ENCODE results near the gene GRID1. TPM values are rescaled to one million over a fixed set of nuclear protein-coding genes. Genes with fewer than 3 reads are reported as not detected.

The GRID1 gene
- total RNA-seq, 4 donors from 2014 or later = 0.40 to 1.9 (median 1.00) TPM

DNA sequence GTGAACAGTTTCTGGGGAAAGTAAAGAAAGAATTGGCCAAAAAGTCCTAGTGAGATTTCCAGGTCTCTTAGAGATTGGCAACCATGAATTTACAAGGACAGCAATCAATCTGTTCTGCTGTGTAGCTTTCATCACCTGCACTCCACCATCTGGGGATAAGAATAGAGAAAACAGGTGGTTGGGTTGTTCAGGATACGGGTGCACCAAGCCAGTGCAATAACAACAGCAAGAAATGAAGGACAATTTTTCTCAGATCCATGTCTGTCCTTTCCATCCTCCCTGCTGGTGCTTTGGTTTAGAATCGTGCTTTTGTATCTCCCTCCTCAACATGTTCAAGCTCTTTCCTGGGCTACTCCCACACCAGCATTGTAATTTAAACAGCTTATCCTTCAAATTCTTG, 787.7 kb downstream of the GRID1 start:
- no peaks in the 10 kb centered on the region for H3K36me3 ChIP-seq
- in situ Hi-C loops (cut with MboI; ENCODE audit: low pct_ligation_motif_present in 1 of 4, low pct_unique_long_range_greater_than_20kb in 1 of 4, low sequenced_read_pairs in 3 of 4) = no loop called here
- H3K9me3 ChIP-seq = no peaks in the 10 kb centered on the region
- WGBS, 2 donors (ENCODE audit: low coverage in 1 of 2) = 43 to 59% methylated on average over 2 of the region's 2 CpGs
- H3K27me3 ChIP-seq = no peaks in the 10 kb centered on the region
- H3K27ac ChIP-seq = no peak overlapping the region
- no peak for DNase-seq
- H3K4me1 ChIP-seq = no peaks in the 10 kb centered on the region
- TF ChIP-seq EP300 (IDR thresholded peaks at IDR 0.05; ENCODE audit: low read depth) = no peak
- TF ChIP-seq, protein P1, sequence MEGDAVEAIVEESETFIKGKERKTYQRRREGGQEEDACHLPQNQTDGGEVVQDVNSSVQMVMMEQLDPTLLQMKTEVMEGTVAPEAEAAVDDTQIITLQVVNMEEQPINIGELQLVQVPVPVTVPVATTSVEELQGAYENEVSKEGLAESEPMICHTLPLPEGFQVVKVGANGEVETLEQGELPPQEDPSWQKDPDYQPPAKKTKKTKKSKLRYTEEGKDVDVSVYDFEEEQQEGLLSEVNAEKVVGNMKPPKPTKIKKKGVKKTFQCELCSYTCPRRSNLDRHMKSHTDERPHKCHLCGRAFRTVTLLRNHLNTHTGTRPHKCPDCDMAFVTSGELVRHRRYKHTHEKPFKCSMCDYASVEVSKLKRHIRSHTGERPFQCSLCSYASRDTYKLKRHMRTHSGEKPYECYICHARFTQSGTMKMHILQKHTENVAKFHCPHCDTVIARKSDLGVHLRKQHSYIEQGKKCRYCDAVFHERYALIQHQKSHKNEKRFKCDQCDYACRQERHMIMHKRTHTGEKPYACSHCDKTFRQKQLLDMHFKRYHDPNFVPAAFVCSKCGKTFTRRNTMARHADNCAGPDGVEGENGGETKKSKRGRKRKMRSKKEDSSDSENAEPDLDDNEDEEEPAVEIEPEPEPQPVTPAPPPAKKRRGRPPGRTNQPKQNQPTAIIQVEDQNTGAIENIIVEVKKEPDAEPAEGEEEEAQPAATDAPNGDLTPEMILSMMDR (IDR thresholded peaks at IDR 0.05) = no peak
- no peak for TF ChIP-seq POLR2A (IDR thresholded peaks at IDR 0.05)
- TF ChIP-seq POLR2AphosphoS5 (IDR thresholded peaks at IDR 0.05) = no peak
- H3K4me3 ChIP-seq = no peak overlapping the region
- intact Hi-C loops (cut with DNase I; ENCODE audit: low total_unique reads) = no loop called here

DNA sequence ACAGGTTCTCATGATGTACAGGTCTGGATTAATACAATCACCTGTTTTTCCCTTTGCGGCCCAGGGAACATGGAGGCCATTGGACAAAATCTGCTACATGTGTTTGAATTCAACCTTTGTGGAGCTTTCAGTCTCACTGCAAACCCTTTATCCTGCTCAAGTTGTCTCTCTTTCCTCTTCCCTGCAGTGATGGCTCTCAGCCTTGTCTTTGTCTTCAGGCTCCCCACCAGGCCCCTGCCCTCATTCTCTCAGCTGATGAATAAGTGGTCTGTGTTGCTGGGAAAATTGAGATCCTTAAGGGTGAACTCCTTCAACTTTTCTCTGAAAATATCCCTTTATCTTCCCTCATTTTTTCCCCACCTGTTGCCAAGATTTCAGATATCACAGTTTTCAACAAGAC, 791.2 kb downstream of the GRID1 start:
- no peak for TF ChIP-seq POLR2AphosphoS5 (IDR thresholded peaks at IDR 0.05)
- TF ChIP-seq EP300 (IDR thresholded peaks at IDR 0.05; ENCODE audit: low read depth) = no peak
- TF ChIP-seq, protein P1 (IDR thresholded peaks at IDR 0.05) = no peak
- no peak for TF ChIP-seq POLR2A (IDR thresholded peaks at IDR 0.05)
- 78 to 88% methylated on average over 1 of the region's 1 CpG for WGBS, 2 donors (ENCODE audit: low coverage in 1 of 2)
- Histone ChIP-seq H3K36me3 (no peaks in the 10 kb centered on the region), H3K27ac (no peak overlapping the region), H3K4me3 (no peak overlapping the region), H3K4me1 (no peaks in the 10 kb centered on the region), H3K27me3 (no peaks in the 10 kb centered on the region), H3K9me3 (no peaks in the 10 kb centered on the region)
- intact Hi-C loops (cut with DNase I; ENCODE audit: low total_unique reads) (no loop called here), in situ Hi-C loops (cut with MboI; ENCODE audit: low pct_ligation_motif_present in 1 of 4, low pct_unique_long_range_greater_than_20kb in 1 of 4, low sequenced_read_pairs in 3 of 4) (no loop called here)
- DNase-seq = no peak

DNA sequence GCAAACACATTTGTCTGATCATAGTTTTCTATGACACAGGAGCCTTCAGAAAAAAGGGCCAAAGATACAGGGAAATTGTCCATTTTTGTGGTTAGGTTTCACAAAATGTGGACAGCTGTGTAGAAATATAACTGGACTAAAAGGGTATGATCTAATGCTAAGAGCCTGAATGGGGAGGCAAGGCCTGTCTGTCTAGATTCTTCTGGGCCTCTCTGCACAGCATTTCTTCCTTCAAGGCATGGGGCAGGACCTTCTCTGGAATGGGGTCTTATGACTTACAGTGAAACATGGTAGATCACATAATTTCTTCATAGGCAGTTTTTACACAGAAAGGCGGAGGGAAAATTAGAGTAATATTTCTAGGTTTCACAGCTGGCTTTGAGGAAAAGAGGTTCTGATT, 795.7 kb downstream of the GRID1 start:
- no peak for DNase-seq
- intact Hi-C loops (cut with DNase I; ENCODE audit: low total_unique reads) = no loop called here
- Histone ChIP-seq H3K9me3 (no peaks in the 10 kb centered on the region), H3K36me3 (no peaks in the 10 kb centered on the region), H3K27me3 (no peaks in the 10 kb centered on the region), H3K27ac (no peak overlapping the region), H3K4me3 (no peak overlapping the region), H3K4me1 (no peaks in the 10 kb centered on the region)
- TF ChIP-seq POLR2AphosphoS5 (IDR thresholded peaks at IDR 0.05) = no peak
- TF ChIP-seq, protein P1 (IDR thresholded peaks at IDR 0.05) = no peak
- in situ Hi-C loops (cut with MboI; ENCODE audit: low pct_ligation_motif_present in 1 of 4, low pct_unique_long_range_greater_than_20kb in 1 of 4, low sequenced_read_pairs in 3 of 4) = no loop called here
- WGBS, 2 donors (ENCODE audit: low coverage in 1 of 2) = 96 to 100% methylated on average over 1 of the region's 1 CpG

DNA sequence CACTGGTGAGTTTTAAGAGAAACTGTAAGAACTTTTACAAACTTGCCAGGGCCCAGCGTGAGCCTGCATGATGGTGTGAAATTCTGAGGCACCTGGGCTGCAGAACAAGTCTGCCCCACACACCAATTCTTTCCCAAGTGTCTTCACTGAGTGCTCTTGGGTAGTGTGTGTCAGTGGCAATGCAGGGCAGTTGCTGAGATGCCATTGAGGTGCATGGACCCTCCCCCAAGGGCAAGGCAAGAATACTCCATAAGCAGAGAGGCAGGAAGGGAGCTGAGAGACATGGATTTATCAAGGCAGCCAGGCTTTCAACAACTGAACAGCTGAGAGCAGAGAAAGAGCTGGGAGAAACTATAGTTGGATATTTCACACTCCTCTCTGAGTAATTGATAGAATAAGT, 801.2 kb downstream of the GRID1 start:
- TF ChIP-seq, protein P1 (IDR thresholded peaks at IDR 0.05) = no peak
- TF ChIP-seq POLR2AphosphoS5 (IDR thresholded peaks at IDR 0.05) (no peak), EP300 (IDR thresholded peaks at IDR 0.05; ENCODE audit: low read depth) (no peak), POLR2A (IDR thresholded peaks at IDR 0.05) (no peak)
- no peaks in the 10 kb centered on the region for H3K9me3 ChIP-seq
- 62 to 64% methylated on average over 1 of the region's 1 CpG for WGBS, 2 donors (ENCODE audit: low coverage in 1 of 2)
- no peak for DNase-seq
- no peaks in the 10 kb centered on the region for H3K27me3 ChIP-seq
- intact Hi-C loops (cut with DNase I; ENCODE audit: low total_unique reads) (no loop called here), in situ Hi-C loops (cut with MboI; ENCODE audit: low pct_ligation_motif_present in 1 of 4, low pct_unique_long_range_greater_than_20kb in 1 of 4, low sequenced_read_pairs in 3 of 4) (no loop called here)
- no peaks in the 10 kb centered on the region for H3K4me1 ChIP-seq
- no peak overlapping the region for H3K27ac ChIP-seq
- H3K4me3 ChIP-seq = no peak overlapping the region
- H3K36me3 ChIP-seq = no peaks in the 10 kb centered on the region
